Measurements from ENCODE around the gene PCDHA12. TPM values are rescaled to one million over a fixed set of nuclear protein-coding genes. Genes with fewer than 3 reads are reported as not detected.

PCDHA12 gene
- total and polyA plus RNA-seq, 3 donors from 2014 or later = 1.9 to 4.3 (median 4.0) TPM

- peak; percentile 39 for DNase-seq
- intact Hi-C loops (cut with DNase I; ENCODE audit: low total_unique reads) = no loop called here
Measured at GRCh38 chr5:140925806-140926442, 50.8 kb downstream of the PCDHA12 start, which contains the start of gene PCDHAC1. PCDHAC1 (plus strand) TSS chr5:140926299; CDS start chr5:140926893, 594 bp downstream.

GRCh38 chr5:140926443-140927227 is 51.5 kb downstream of the PCDHA12 start:
- 0 to 1% methylated on average over 3 to 63 of the region's 74 CpGs for WGBS, 2 donors
- TF ChIP-seq CTCF (IDR thresholded peaks at IDR 0.05) (peak; percentile 67 to 82 (median 69)), POLR2A (IDR thresholded peaks at IDR 0.05) (no peak)
- H3K27ac ChIP-seq = peak overlapping the region; percentile 12 to 46
- H3K9me3 ChIP-seq = no peaks in the 10 kb centered on the region
- peak overlapping the region; percentile 48 to 68 for H3K4me3 ChIP-seq
- H3K36me3 ChIP-seq (ENCODE audit: low read depth, missing control alignments) = no peaks in the 10 kb centered on the region
- DNase-seq = peak; percentile 94
- H3K4me1 ChIP-seq = no peaks in the 10 kb centered on the region
- no peaks in the 10 kb centered on the region for H3K27me3 ChIP-seq
- intact Hi-C loops (cut with DNase I; ENCODE audit: low total_unique reads) = no loop called here

More at GRCh38 chr5:140925806-140926442, 50.8 kb downstream of the PCDHA12 start, which contains the start of gene PCDHAC1:
- TF ChIP-seq CTCF (IDR thresholded peaks at IDR 0.05) = no peak
- TF ChIP-seq POLR2A (IDR thresholded peaks at IDR 0.05) = no peak
- no peaks in the 10 kb centered on the region for H3K9me3 ChIP-seq
- WGBS, 2 donors = 2 to 5% methylated on average over 12 to 40 of the region's 41 CpGs
- H3K27ac ChIP-seq = peak within 1 kb of the TSS; percentile 12 to 46
- peak within 1 kb of the TSS; percentile 48 to 68 for H3K4me3 ChIP-seq
- no peaks in the 10 kb centered on the region for H3K4me1 ChIP-seq
- H3K36me3 ChIP-seq (ENCODE audit: low read depth, missing control alignments) = no peaks in the 10 kb centered on the region
- no peaks in the 10 kb centered on the region for H3K27me3 ChIP-seq

GRCh38 chr5:140927228-140927573 is 52.1 kb downstream of the PCDHA12 start:
- 6 to 7% methylated on average over 20 to 26 of the region's 26 CpGs for WGBS, 2 donors
- Histone ChIP-seq H3K9me3 (no peaks in the 10 kb centered on the region), H3K4me1 (no peaks in the 10 kb centered on the region), H3K27ac (peak overlapping the region; percentile 12 to 46), H3K4me3 (peak overlapping the region; percentile 48 to 68), H3K36me3 (ENCODE audit: low read depth, missing control alignments) (no peaks in the 10 kb centered on the region), H3K27me3 (no peaks in the 10 kb centered on the region)
- TF ChIP-seq POLR2A (IDR thresholded peaks at IDR 0.05) = no peak
- TF ChIP-seq CTCF (IDR thresholded peaks at IDR 0.05) = no peak
- intact Hi-C loops (cut with DNase I; ENCODE audit: low total_unique reads) = no loop called here
- DNase-seq = peak; percentile 32

Other genes starting within 250 kb of the PCDHA12 start
- gene CD14, start 242.1 kb upstream of the PCDHA12 start, total RNA-seq = 10 to 100 TPM; 23.7 to 41.1 TPM
- 40.5 TPM for gene CD14, start 242.1 kb upstream of the PCDHA12 start, polyA plus RNA-seq (ENCODE audit: insufficient read depth, low read depth, low replicate concordance)
- gene TMCO6, start 235.9 kb upstream of the PCDHA12 start, total RNA-seq = 100 to 1,000 TPM in 1 of 2 donors, 10 to 100 TPM in 1; 58.0 to 103 TPM
- gene TMCO6, start 235.9 kb upstream of the PCDHA12 start, polyA plus RNA-seq (ENCODE audit: insufficient read depth, low read depth, low replicate concordance) = 34.5 TPM
- 100 to 1,000 TPM in 1 of 2 donors, 10 to 100 TPM in 1; 82.6 to 109 TPM for gene NDUFA2, start 227.7 kb upstream of the PCDHA12 start, total RNA-seq
- 116 TPM for gene NDUFA2, start 227.7 kb upstream of the PCDHA12 start, polyA plus RNA-seq (ENCODE audit: insufficient read depth, low read depth, low replicate concordance)
- 100 to 1,000 TPM; 160 to 192 TPM for gene IK, start 227.5 kb upstream of the PCDHA12 start, total RNA-seq
- gene IK, start 227.5 kb upstream of the PCDHA12 start, polyA plus RNA-seq (ENCODE audit: insufficient read depth, low read depth, low replicate concordance) = 187 TPM
- gene WDR55, start 210.4 kb upstream of the PCDHA12 start, total RNA-seq = 10 to 100 TPM; 17.6 to 21.1 TPM
- gene WDR55, start 210.4 kb upstream of the PCDHA12 start, polyA plus RNA-seq (ENCODE audit: insufficient read depth, low read depth, low replicate concordance) = 11.7 TPM
- 10 to 100 TPM; 31.8 to 47.2 TPM for gene DND1, start 201.7 kb upstream of the PCDHA12 start, total RNA-seq
- 21.8 TPM for gene DND1, start 201.7 kb upstream of the PCDHA12 start, polyA plus RNA-seq (ENCODE audit: insufficient read depth, low read depth, low replicate concordance)
- gene HARS1, start 183.9 kb upstream of the PCDHA12 start, total RNA-seq = 10 to 100 TPM; 58.7 to 63.9 TPM
- gene HARS1, start 183.9 kb upstream of the PCDHA12 start, polyA plus RNA-seq (ENCODE audit: insufficient read depth, low read depth, low replicate concordance) = 73.4 TPM
- gene HARS2, start 183.9 kb upstream of the PCDHA12 start, total RNA-seq = 10 to 100 TPM; 40.2 to 43.1 TPM
- gene HARS2, start 183.9 kb upstream of the PCDHA12 start, polyA plus RNA-seq (ENCODE audit: insufficient read depth, low read depth, low replicate concordance) = 30.8 TPM
- 10 to 100 TPM; 28.5 to 30.2 TPM for gene ZMAT2, start 174.9 kb upstream of the PCDHA12 start, total RNA-seq
- 50.5 TPM for gene ZMAT2, start 174.9 kb upstream of the PCDHA12 start, polyA plus RNA-seq (ENCODE audit: insufficient read depth, low read depth, low replicate concordance)
- gene PCDHA1, start 89.2 kb upstream of the PCDHA12 start, total RNA-seq = 1 to 10 TPM; 1.7 to 2.6 TPM
- gene PCDHA1, start 89.2 kb upstream of the PCDHA12 start, polyA plus RNA-seq (ENCODE audit: insufficient read depth, low read depth, low replicate concordance) = 1.8 TPM
- gene PCDHA2, start 80.5 kb upstream of the PCDHA12 start, total RNA-seq = 1 to 10 TPM; 1.0 to 1.3 TPM
- 0.57 TPM for gene PCDHA2, start 80.5 kb upstream of the PCDHA12 start, polyA plus RNA-seq (ENCODE audit: insufficient read depth, low read depth, low replicate concordance)
- gene PCDHA3, start 74.3 kb upstream of the PCDHA12 start, total RNA-seq = 1 to 10 TPM in 1 of 2 donors, under 1 TPM in 1; 0.79 to 2.0 TPM
- 0.74 TPM for gene PCDHA3, start 74.3 kb upstream of the PCDHA12 start, polyA plus RNA-seq (ENCODE audit: insufficient read depth, low read depth, low replicate concordance)
- gene PCDHA4, start 68.2 kb upstream of the PCDHA12 start, total RNA-seq = 1 to 10 TPM; 3.4 to 4.5 TPM
- gene PCDHA4, start 68.2 kb upstream of the PCDHA12 start, polyA plus RNA-seq (ENCODE audit: insufficient read depth, low read depth, low replicate concordance) = 1.3 TPM
- gene PCDHA5, start 53.7 kb upstream of the PCDHA12 start, total RNA-seq = 1 to 10 TPM; 1.0 to 1.7 TPM
- gene PCDHA5, start 53.7 kb upstream of the PCDHA12 start, polyA plus RNA-seq (ENCODE audit: insufficient read depth, low read depth, low replicate concordance) = 0.21 TPM
- gene PCDHA6, start 47.3 kb upstream of the PCDHA12 start, total RNA-seq = 1 to 10 TPM; 2.3 to 4.6 TPM
- gene PCDHA6, start 47.3 kb upstream of the PCDHA12 start, polyA plus RNA-seq (ENCODE audit: insufficient read depth, low read depth, low replicate concordance) = 0.88 TPM
- 1 to 10 TPM; 2.7 to 3.8 TPM for gene PCDHA7, start 41.0 kb upstream of the PCDHA12 start, total RNA-seq
- gene PCDHA7, start 41.0 kb upstream of the PCDHA12 start, polyA plus RNA-seq (ENCODE audit: insufficient read depth, low read depth, low replicate concordance) = 0.78 TPM
- 1 to 10 TPM; 1.2 to 1.9 TPM for gene PCDHA8, start 34.1 kb upstream of the PCDHA12 start, total RNA-seq
- gene PCDHA8, start 34.1 kb upstream of the PCDHA12 start, polyA plus RNA-seq (ENCODE audit: insufficient read depth, low read depth, low replicate concordance) = 0.24 TPM
- gene PCDHA9, start 26.9 kb upstream of the PCDHA12 start, total RNA-seq = 1 to 10 TPM; 2.0 to 2.3 TPM
- 1.1 TPM for gene PCDHA9, start 26.9 kb upstream of the PCDHA12 start, polyA plus RNA-seq (ENCODE audit: insufficient read depth, low read depth, low replicate concordance)
- 1 to 10 TPM; 3.3 to 4.4 TPM for gene PCDHA10, start 19.4 kb upstream of the PCDHA12 start, total RNA-seq
- 0.95 TPM for gene PCDHA10, start 19.4 kb upstream of the PCDHA12 start, polyA plus RNA-seq (ENCODE audit: insufficient read depth, low read depth, low replicate concordance)
- gene PCDHA11, start 6.4 kb upstream of the PCDHA12 start, total RNA-seq = 1 to 10 TPM; 2.9 to 4.6 TPM
- gene PCDHA11, start 6.4 kb upstream of the PCDHA12 start, polyA plus RNA-seq (ENCODE audit: insufficient read depth, low read depth, low replicate concordance) = 2.7 TPM
- gene PCDHA13, start 6.8 kb downstream of the PCDHA12 start, total RNA-seq = 1 to 10 TPM; 4.4 to 4.7 TPM
- 1.8 TPM for gene PCDHA13, start 6.8 kb downstream of the PCDHA12 start, polyA plus RNA-seq (ENCODE audit: insufficient read depth, low read depth, low replicate concordance)
- gene PCDHAC1, start 51.0 kb downstream of the PCDHA12 start, total RNA-seq = 1 to 10 TPM; 5.5 to 7.5 TPM
- gene PCDHAC1, start 51.0 kb downstream of the PCDHA12 start, polyA plus RNA-seq (ENCODE audit: insufficient read depth, low read depth, low replicate concordance) = 1.8 TPM
- gene PCDHAC2, start 91.2 kb downstream of the PCDHA12 start, total RNA-seq = 10 to 100 TPM; 15.5 to 19.6 TPM
- gene PCDHAC2, start 91.2 kb downstream of the PCDHA12 start, polyA plus RNA-seq (ENCODE audit: insufficient read depth, low read depth, low replicate concordance) = 9.4 TPM
- under 1 TPM; 0.12 to 0.16 TPM for gene PCDHB1, start 176.1 kb downstream of the PCDHA12 start, total RNA-seq
- gene PCDHB1, start 176.1 kb downstream of the PCDHA12 start, polyA plus RNA-seq (ENCODE audit: insufficient read depth, low read depth, low replicate concordance) = 0.07 TPM
- 10 to 100 TPM; 10.2 to 12.1 TPM for gene PCDHB2, start 219.3 kb downstream of the PCDHA12 start, total RNA-seq
- 6.6 TPM for gene PCDHB2, start 219.3 kb downstream of the PCDHA12 start, polyA plus RNA-seq (ENCODE audit: insufficient read depth, low read depth, low replicate concordance)
- 1 to 10 TPM; 3.1 to 6.5 TPM for gene PCDHB3, start 225.2 kb downstream of the PCDHA12 start, total RNA-seq
- gene PCDHB3, start 225.2 kb downstream of the PCDHA12 start, polyA plus RNA-seq (ENCODE audit: insufficient read depth, low read depth, low replicate concordance) = 1.6 TPM
- 1 to 10 TPM; 2.4 to 4.0 TPM for gene PCDHB4, start 246.5 kb downstream of the PCDHA12 start, total RNA-seq
- 1.2 TPM for gene PCDHB4, start 246.5 kb downstream of the PCDHA12 start, polyA plus RNA-seq (ENCODE audit: insufficient read depth, low read depth, low replicate concordance)

All from testis (tissue), 3 donors.